HG02870 (cell line): ENCODE results near the gene CYSLTR2.

Experiments
- ATAC-seq: cut with Tn5 transposase; IDR thresholded peaks from one replicate; pipeline ENCODE4 v1.9.1; 2021; ENCODE audit warnings: mild to moderate bottlenecking, moderate library complexity; ENCODE audit not compliant: unreplicated experiment

Gene CYSLTR2, protein sequence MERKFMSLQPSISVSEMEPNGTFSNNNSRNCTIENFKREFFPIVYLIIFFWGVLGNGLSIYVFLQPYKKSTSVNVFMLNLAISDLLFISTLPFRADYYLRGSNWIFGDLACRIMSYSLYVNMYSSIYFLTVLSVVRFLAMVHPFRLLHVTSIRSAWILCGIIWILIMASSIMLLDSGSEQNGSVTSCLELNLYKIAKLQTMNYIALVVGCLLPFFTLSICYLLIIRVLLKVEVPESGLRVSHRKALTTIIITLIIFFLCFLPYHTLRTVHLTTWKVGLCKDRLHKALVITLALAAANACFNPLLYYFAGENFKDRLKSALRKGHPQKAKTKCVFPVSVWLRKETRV

GRCh38 chr13:48653472-48653939, at the start of gene CYSLTR2:
TSS of gene CYSLTR2 (plus strand) at chr13:48653929. CDS start at chr13:48706818, 52,889 bp downstream.
- ATAC-seq: peak; percentile 67

GRCh38 chr13:48615049-48615448, 38.7 kb upstream of the CYSLTR2 start:
- no peak for ATAC-seq

GRCh38 chr13:48618937-48619336, 34.8 kb upstream of the CYSLTR2 start:
- ATAC-seq: no peak

DNA sequence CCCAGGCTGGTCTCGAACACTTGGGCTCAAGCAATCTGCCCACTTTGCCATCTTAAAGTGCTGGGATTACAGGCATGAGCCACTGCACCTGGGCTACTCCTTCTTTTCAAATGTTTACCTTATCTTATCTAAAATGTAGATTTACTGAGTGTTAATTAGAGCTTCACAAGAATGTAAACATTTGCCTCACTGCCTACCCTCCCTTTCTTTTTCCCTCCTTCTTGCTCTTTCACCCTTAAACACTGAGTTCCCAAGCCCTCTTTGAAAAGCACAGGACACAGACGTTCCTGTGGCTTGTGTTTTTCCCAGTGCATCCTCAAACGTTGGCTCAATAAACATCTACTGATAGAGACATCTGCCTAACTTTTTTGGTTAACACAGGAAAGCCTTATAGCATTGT, 32.7 kb upstream of the CYSLTR2 start:
- ATAC-seq: no peak

- no peak for ATAC-seq
Observed at GRCh38 chr13:48624016-48624415, 29.7 kb upstream of the CYSLTR2 start.

DNA sequence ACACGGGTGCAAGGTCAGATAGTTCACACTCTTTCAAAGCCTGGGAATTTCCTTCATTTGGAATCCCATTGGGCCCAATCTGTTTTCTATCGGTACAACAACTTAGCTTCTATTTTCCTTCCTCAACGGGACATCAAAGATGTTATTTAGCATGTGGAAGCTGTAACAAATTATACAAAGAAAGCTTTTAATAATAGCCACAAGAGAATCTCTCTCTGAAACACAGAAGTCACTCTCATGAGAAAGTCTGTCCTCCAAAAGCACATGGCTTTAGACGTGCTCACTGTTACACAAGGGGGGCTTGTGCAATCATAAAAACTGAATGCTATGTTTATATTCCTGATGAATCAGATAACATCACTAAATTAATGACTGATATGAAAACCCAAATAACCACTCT, 28.9 kb upstream of the CYSLTR2 start:
- no peak for ATAC-seq

- ATAC-seq: no peak
Observed at GRCh38 chr13:48625413-48626076, 28.2 kb upstream of the CYSLTR2 start.

DNA sequence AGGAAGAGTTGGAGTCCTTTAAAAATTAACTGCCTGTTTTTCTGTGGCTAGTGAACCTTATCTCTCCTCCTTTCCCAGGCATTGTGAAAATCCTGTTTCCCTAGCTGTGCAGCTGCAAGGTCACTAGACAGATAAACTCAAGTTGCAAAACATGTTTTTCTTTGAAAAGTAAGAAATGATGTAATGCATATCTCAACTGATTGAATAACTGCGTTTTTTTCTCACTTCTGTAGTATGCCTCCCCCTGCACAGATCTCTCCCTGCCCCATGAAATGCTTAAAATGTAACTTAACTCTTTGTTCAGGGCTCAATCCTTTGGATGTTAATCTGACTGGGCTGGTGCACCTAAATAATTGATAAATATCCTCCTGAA, 27.7 kb upstream of the CYSLTR2 start:
- no peak for ATAC-seq

- no peak for ATAC-seq
Observed at GRCh38 chr13:48626726-48627451, 26.8 kb upstream of the CYSLTR2 start.

DNA sequence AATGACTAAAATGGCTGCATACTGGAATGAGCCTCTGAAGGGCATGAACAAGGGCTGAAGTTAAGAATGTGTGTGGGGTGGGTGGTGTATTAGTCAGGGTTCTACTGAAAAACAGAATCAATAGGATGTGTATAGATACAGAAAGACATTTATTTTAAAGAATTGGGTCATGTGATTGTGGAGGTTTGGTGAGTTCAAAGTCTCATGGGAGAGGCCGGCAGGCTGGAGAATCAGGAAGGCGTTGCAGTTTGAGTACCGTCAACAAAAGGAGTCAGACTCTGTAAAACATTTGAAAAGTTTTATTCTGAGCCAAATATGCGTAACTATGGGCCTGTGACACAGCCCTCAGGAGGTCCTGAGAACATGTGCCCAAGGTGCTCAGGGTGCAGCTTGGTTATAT, 24.5 kb upstream of the CYSLTR2 start:
- ATAC-seq: no peak

DNA sequence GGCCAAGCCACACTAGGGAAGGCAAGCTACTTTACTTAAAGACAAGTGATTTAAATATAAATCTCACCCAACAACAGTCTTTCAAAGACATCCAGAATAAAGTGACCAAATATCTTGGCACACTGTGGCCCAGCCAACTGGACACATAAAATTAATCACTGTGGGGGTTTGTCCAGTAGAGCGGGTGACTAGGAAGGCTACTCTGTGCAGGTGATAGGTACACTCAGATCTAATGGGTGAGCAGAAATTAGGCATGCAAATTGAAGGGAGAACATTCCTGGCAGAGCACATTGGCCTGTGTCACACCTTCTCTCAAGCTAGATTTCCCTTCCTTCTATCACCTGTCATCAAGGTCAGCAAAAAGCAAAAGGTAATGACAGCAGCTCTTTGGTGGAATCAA, 23.4 kb upstream of the CYSLTR2 start:
- no peak for ATAC-seq

DNA sequence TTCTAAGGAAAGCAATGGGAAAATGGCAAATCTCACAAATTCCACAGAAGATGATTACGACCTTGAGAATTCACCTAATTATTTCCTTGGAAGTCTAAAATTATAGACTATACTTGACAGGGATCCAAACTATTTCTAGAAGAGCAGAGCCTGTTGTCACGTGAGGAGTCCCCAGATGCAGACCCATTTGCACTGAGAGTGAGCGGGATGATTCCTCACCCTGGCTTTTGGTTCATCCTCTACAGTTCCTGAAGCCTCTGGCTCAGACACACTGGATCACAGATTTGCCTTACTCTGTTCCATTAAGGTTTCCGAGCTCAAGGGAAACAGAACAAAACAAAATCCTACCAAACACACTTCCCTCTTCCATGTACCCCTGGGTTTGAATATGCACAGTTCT, 23.0 kb upstream of the CYSLTR2 start:
- no peak for ATAC-seq

DNA sequence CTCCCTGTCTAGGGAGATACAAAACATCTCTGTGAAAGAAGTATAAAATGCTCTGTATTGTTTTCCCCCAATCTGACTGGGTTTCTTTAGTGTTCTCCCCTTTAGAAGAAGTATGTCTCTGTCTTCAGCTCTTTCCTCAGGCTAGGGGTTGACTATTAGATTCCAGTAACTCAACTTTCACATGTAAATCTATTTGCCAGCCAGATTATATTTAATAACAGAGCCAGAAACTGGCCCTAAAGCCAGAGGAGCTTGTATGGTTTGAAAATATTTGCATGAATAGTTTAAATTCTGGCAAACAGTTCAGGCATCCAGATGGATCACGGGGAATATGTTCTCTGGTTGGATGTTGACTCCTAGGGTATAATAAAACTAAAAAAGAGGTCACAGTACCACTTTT, 22.3 kb upstream of the CYSLTR2 start:
- no peak for ATAC-seq

DNA sequence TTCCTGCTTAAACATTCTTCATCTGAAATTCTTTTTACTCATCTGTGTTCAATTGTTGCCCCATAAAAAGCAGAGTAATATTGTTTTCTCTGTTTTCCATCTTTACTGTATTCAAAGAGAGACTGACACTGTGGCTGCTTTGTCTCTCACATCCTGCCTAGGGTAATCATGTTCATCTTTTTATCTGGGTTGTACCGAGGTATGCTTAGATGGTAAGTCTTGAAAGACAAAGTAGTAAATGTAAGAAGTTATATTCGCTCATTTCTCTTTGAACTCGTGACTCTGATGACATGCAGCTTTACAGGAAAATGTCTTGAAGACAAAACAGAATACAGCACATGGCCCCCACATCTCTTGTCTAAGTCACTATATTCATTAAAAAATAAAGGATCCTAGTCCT, 20.0 kb upstream of the CYSLTR2 start:
- no peak for ATAC-seq

GRCh38 chr13:48634636-48635035, 19.1 kb upstream of the CYSLTR2 start:
- no peak for ATAC-seq

GRCh38 chr13:48635478-48635877, 18.3 kb upstream of the CYSLTR2 start:
- no peak for ATAC-seq

DNA sequence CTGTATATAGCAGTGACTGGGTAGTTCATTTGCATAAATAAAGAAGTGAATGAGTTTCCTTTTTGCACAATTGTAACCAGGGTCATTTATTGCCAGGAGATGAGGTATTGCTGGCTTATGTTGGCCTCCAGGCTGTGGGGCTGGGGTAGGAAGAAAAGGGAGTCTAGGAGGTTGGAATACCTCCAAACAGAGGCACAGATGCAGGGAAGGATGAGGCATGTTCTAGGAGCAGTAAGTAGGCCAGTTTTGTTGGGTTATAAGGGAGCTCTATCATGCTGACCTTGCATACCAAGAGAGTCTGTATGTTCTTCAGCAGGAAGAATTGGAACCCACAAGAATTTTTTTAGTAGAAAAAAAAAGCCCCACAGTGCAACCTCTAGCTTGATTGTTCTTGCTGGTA, 17.2 kb upstream of the CYSLTR2 start:
- ATAC-seq: no peak

GRCh38 chr13:48637601-48638000, 16.1 kb upstream of the CYSLTR2 start:
- ATAC-seq: no peak

DNA sequence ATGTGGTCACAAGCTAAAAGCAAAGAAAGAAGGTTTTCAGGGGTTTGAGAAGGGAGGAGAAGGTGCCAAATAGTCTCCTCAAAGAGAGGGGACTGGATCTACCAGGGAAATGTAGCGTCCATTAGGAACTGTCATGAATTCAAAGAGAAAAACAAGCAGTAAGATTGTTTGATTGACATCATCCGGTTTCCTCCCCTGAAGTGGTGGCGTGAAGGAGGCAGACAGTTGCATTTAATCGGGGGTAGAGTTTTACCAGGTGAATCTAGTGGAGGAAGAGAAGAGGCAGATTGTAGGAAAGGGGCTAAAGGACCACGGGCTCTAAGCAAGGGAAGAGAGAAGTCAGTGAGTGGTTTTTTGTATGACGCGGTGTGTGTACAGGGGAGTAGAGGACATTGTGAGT, 13.0 kb upstream of the CYSLTR2 start:
- no peak for ATAC-seq

DNA sequence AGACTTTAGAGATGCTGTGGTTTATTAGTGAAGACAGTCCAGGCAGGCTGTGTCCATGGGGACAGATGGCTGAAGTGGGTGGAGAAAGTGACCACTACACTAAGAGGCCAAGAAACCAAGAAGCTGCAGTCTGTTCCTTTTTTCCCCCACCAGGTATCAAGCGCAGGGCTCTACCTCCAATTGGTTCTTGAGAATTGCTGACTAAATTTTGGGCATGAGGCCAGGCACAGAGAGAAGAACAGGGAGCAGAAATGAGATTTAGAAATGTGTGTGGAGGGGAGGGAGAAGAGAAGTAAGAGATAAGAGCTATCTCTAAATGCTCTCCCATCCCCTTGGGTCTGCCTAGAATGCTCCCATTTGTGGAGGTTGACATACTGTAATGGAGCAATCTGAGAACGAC, 12.3 kb upstream of the CYSLTR2 start:
- ATAC-seq: no peak

DNA sequence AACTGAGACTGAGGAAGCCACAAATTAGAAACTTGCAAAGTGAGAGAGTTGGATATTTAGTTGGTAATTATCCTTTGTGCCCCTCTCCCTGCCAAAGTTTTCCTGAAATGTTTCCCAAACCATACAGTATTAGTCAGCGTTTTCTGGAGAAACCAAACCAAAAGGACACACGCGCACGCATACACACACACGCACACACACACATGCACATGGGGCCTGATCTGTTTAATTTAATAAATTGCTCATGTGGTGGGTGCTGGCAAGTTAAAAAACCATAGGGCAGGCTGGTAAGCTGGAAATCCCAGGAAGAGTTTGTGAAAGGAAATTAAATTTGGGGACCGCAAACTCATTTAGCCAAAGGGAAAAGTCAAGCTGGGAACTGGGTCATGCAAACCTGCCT, 11.7 kb upstream of the CYSLTR2 start:
- no peak for ATAC-seq

DNA sequence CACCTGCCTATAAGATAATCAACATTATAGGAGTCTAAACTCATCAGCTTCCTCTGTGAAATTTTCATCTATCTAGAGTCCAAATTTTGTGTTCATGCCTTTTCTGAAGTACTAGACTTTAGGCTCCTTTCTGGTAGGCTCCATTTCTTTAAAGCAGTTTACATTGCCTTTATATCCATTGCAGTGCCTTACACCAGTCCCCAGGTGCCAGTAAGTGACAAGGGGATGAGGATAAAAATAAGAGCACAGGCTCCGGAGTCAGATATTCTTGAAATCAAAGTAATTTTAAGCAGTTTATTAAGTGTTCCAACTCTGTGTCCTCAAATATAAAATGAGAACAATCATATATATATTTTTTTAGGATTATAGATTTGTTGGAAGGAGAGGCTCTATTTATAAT, 10.6 kb upstream of the CYSLTR2 start:
- no peak for ATAC-seq
